MM.1S (cell line): ENCODE measurements around the gene PTPRK.

Source experiments
- DNase-seq: peaks from one replicate; pipeline ENCODE4 v3.0.0-alpha.2; 2015
- H2AFZ ChIP-seq: fragments of 300-600 bp; sonication (generic); 2 replicates; pipeline ENCODE4 v1.6.0; 2016; ENCODE audit warnings: antibody characterized with exemption, low read length
- H3F3A ChIP-seq: fragments of 300-600 bp; sonication (generic); 2 replicates; pipeline ENCODE4 v1.6.1; 2016; ENCODE audit warnings: mild to moderate bottlenecking, antibody characterized with exemption, low read length, moderate library complexity, mixed read lengths; ENCODE audit not compliant: insufficient read depth
- H3K27ac ChIP-seq: fragments of 300-600 bp; sonication (generic); 2 replicates; pipeline ENCODE4 v1.5.1; 2016; ENCODE audit warnings: mild to moderate bottlenecking, low read length
- H3K27me3 ChIP-seq: fragments of 300-600 bp; sonication (generic); replicated peaks from 2 replicates; pipeline ENCODE4 v1.6.0; 2016; ENCODE audit warnings: low read length; ENCODE audit not compliant: insufficient read depth
- H3K36me3 ChIP-seq: fragments of 300-600 bp; sonication (generic); replicated peaks from 2 replicates; pipeline ENCODE4 v1.6.1; 2016; ENCODE audit warnings: mild to moderate bottlenecking, low read length, mixed read lengths; ENCODE audit not compliant: insufficient read depth
- H3K4me1 ChIP-seq: fragments of 300-600 bp; sonication (generic); 2 replicates; pipeline ENCODE4 v1.6.1; 2016; ENCODE audit warnings: low read length, mixed read lengths
- H3K4me2 ChIP-seq: fragments of 300-600 bp; sonication (generic); 2 replicates; pipeline ENCODE4 v1.6.0; 2016; ENCODE audit warnings: low read depth, low read length
- H3K4me3 ChIP-seq: fragments of 300-600 bp; sonication (generic); 2 replicates; pipeline ENCODE4 v1.5.1; 2016; ENCODE audit warnings: low read length, mixed read lengths
- H3K79me2 ChIP-seq: fragments of 300-600 bp; sonication (generic); 2 replicates; pipeline ENCODE4 v1.6.1; 2016; ENCODE audit warnings: mixed run types, low read length, mixed read lengths
- H3K9ac ChIP-seq: fragments of 300-600 bp; sonication (generic); 2 replicates; pipeline ENCODE4 v1.6.1; 2016; ENCODE audit warnings: low read length, mixed read lengths
- H3K9me2 ChIP-seq: fragments of 300-600 bp; sonication (generic); replicated peaks from 2 replicates; pipeline ENCODE4 v1.6.1; 2016; ENCODE audit warnings: mild to moderate bottlenecking, low read length, mixed read lengths; ENCODE audit not compliant: insufficient read depth
- H3K9me3 ChIP-seq: fragments of 300-600 bp; sonication (generic); replicated peaks from 2 replicates; pipeline ENCODE4 v1.6.1; 2016; ENCODE audit warnings: mild to moderate bottlenecking, low read length, mixed read lengths; ENCODE audit not compliant: insufficient read depth
- H4K20me1 ChIP-seq: fragments of 300-600 bp; sonication (generic); 2 replicates; pipeline ENCODE4 v1.6.1; 2016; ENCODE audit warnings: mild to moderate bottlenecking, low read length, moderate library complexity, mixed read lengths; ENCODE audit not compliant: insufficient read depth
- CTCF ChIP-seq: fragments of 300-600 bp; sonication (generic); IDR thresholded peaks from 2 replicates; pipeline ENCODE4 v1.5.1; 2016; ENCODE audit warnings: antibody characterized with exemption, low read length, mixed read lengths
- EZH2 ChIP-seq: fragments of 300-600 bp; sonication (generic); optimal IDR thresholded peaks from 2 replicates; pipeline ENCODE3; 2017; ENCODE audit warnings: low read depth, mild to moderate bottlenecking, antibody characterized with exemption, low read length, mixed read lengths
- EZH2phosphoT487 ChIP-seq: fragments of 300-600 bp; sonication (generic); IDR thresholded peaks from 2 replicates; pipeline ENCODE4 v1.6.1; 2018; ENCODE audit warnings: antibody characterized with exemption, low read length

PTPRK gene

GRCh38 chr6:128520436-128521281 is at the start of gene PTPRK:
Gene PTPRK, minus strand, starts transcription at chr6:128520599. Its CDS starts 241 bp downstream, at chr6:128520358.
- peak within 1 kb of the TSS; percentile 95 for H2AFZ ChIP-seq
- H3K4me2 ChIP-seq = peak within 1 kb of the TSS; percentile 79
- peak within 1 kb of the TSS; percentile 82 for H3K27ac ChIP-seq
- H3K9ac ChIP-seq = peak within 1 kb of the TSS; percentile 93
- no peaks in the 10 kb centered on the region for H3K9me3 ChIP-seq
- H3K4me1 ChIP-seq = peaks cover 5% of the 10 kb centered on the region; the same call in 1 of the 2 replicates
- peak within 1 kb of the TSS; percentile 98 for H3K4me3 ChIP-seq
- no peaks in the 10 kb centered on the region for H3K36me3 ChIP-seq
- H4K20me1 ChIP-seq = no peaks in the 10 kb centered on the region
- H3K9me2 ChIP-seq = no peaks in the 10 kb centered on the region
- H3K79me2 ChIP-seq = peaks cover 4% of the 10 kb centered on the region
- H3F3A ChIP-seq = 0 out of 2 replicates have a peak, but pooled peaks cover 2% of the 10 kb centered on the region
- TF ChIP-seq CTCF = peak; percentile 5; the same call in 1 of the 2 replicates
- TF ChIP-seq EZH2 = no peak
- DNase-seq = peak; percentile 94
- no peaks in the 10 kb centered on the region for H3K27me3 ChIP-seq

GRCh38 chr6:128567029-128567428 is 46.6 kb upstream of the PTPRK start:
- Histone ChIP-seq H3K79me2 (no peaks in the 10 kb centered on the region), H3K9me2 (no peaks in the 10 kb centered on the region), H3K4me3 (no peak overlapping the region), H3F3A (no peaks in the 10 kb centered on the region), H4K20me1 (no peaks in the 10 kb centered on the region), H3K27me3 (no peaks in the 10 kb centered on the region), H3K4me2 (no peak overlapping the region), H3K9me3 (no peaks in the 10 kb centered on the region), H3K4me1 (no peaks in the 10 kb centered on the region), H3K27ac (no peak overlapping the region), H2AFZ (no peak overlapping the region), H3K9ac (no peak overlapping the region), H3K36me3 (no peaks in the 10 kb centered on the region)
- TF ChIP-seq CTCF (no peak), EZH2 (no peak), EZH2phosphoT487 (no peak)
- no peak for DNase-seq

GRCh38 chr6:128560966-128561365 is 40.6 kb upstream of the PTPRK start:
- TF ChIP-seq EZH2phosphoT487 = no peak
- Histone ChIP-seq H4K20me1 (no peaks in the 10 kb centered on the region), H3K4me3 (no peak overlapping the region), H3K9ac (no peak overlapping the region), H3K27ac (no peak overlapping the region), H3K4me2 (no peak overlapping the region), H2AFZ (no peak overlapping the region), H3K79me2 (no peaks in the 10 kb centered on the region), H3K9me3 (no peaks in the 10 kb centered on the region), H3F3A (no peaks in the 10 kb centered on the region), H3K9me2 (0 out of 2 replicates have a peak, but pooled peaks cover 2% of the 10 kb centered on the region), H3K27me3 (no peaks in the 10 kb centered on the region), H3K4me1 (0 out of 2 replicates have a peak, but pooled peaks cover 4% of the 10 kb centered on the region), H3K36me3 (no peaks in the 10 kb centered on the region)
- DNase-seq = no peak

- Histone ChIP-seq H3F3A (no peaks in the 10 kb centered on the region), H3K9ac (no peak overlapping the region), H3K4me2 (no peak overlapping the region), H3K27ac (no peak overlapping the region), H3K27me3 (no peaks in the 10 kb centered on the region), H3K9me3 (no peaks in the 10 kb centered on the region), H4K20me1 (no peaks in the 10 kb centered on the region), H3K36me3 (no peaks in the 10 kb centered on the region), H2AFZ (no peak overlapping the region), H3K4me1 (0 out of 2 replicates have a peak, but pooled peaks cover 4% of the 10 kb centered on the region), H3K4me3 (no peak overlapping the region), H3K79me2 (no peaks in the 10 kb centered on the region), H3K9me2 (0 out of 2 replicates have a peak, but pooled peaks cover 2% of the 10 kb centered on the region)
- TF ChIP-seq EZH2 (no peak), EZH2phosphoT487 (no peak), CTCF (no peak)
- no peak for DNase-seq
These were observed 38.5 kb upstream of the PTPRK start for GRCh38 chr6:128558924-128559323.
